Caco-2 (cell line): ENCODE measurements around the gene MSRB3. TPM values are rescaled to one million over a fixed set of nuclear protein-coding genes. Genes with fewer than 3 reads are reported as not detected.

Experiments used
- BruUV-seq: library from RNA; stranded (reverse); fragments of 400-500 nt; replicated peaks from 2 replicates; lab custom pipeline; 2021; lab: Mats Ljungman, UMichigan
- CTCF ChIA-PET: fragments of 300-600 bp; sonication (Branson Sonifier 250); formaldehyde crosslinking; loops from one replicate; lab custom pipeline; 2022; ENCODE audit warnings: antibody characterized with exemption; lab: Charles Lee
- POLR2A ChIA-PET: fragments of 300-600 bp; sonication (Branson Sonifier 250); formaldehyde crosslinking; loops from one replicate; lab custom pipeline; 2022; ENCODE audit warnings: antibody characterized with exemption; lab: Charles Lee
- DNase-seq, 2 experiments: peaks; one replicate each; pipeline versions ENCODE4 v3.0.0 to v3.0.0-alpha.2; 2020 to 2022
- H3K27me3 ChIP-seq: replicated peaks from 2 replicates; pipeline ENCODE4 v1.6.0; 2011; ENCODE audit warnings: low read length; ENCODE audit not compliant: control insufficient read depth, insufficient read depth
- H3K36me3 ChIP-seq: 2 replicates; pipeline ENCODE4 v1.5.1; 2011; ENCODE audit warnings: low read length; ENCODE audit not compliant: control insufficient read depth, insufficient read depth
- H3K4me1 ChIP-seq: fragments of 250-450 bp; sonication (Bioruptor Pico); 2 replicates; pipeline ENCODE4 v1.5.1; 2020; ENCODE audit warnings: mild to moderate bottlenecking
- H3K4me3 ChIP-seq: 2 replicates; pipeline ENCODE4 v1.5.1; 2011; ENCODE audit warnings: low read depth, mild to moderate bottlenecking, control low read depth, low read length
- H3K9me3 ChIP-seq: fragments of 250-450 bp; sonication (Bioruptor Pico); 2 replicates; pipeline ENCODE4 v1.5.1; 2020; ENCODE audit warnings: mild to moderate bottlenecking, moderate library complexity
- H3K27ac Mint-ChIP-seq: one replicate; pipeline ENCODE4 v1.8.0; 2022; ENCODE audit warnings: mixed read lengths; ENCODE audit not compliant: unreplicated experiment
- H3K27me3 Mint-ChIP-seq: one replicate; pipeline ENCODE4 v1.8.0; 2022; ENCODE audit warnings: mixed read lengths; ENCODE audit not compliant: insufficient read depth, unreplicated experiment
- H3K36me3 Mint-ChIP-seq: one replicate; pipeline ENCODE4 v1.8.0; 2022; ENCODE audit warnings: mild to moderate bottlenecking, mixed read lengths; ENCODE audit not compliant: insufficient read depth, unreplicated experiment
- H3K4me1 Mint-ChIP-seq: one replicate; pipeline ENCODE4 v1.8.0; 2022; ENCODE audit warnings: low read depth, mixed read lengths; ENCODE audit not compliant: unreplicated experiment
- H3K4me3 Mint-ChIP-seq: one replicate; pipeline ENCODE4 v1.8.0; 2022; ENCODE audit warnings: mild to moderate bottlenecking, moderate library complexity, mixed read lengths; ENCODE audit not compliant: unreplicated experiment
- H3K9me3 Mint-ChIP-seq: one replicate; pipeline ENCODE4 v1.8.0; 2022; ENCODE audit warnings: mixed read lengths; ENCODE audit not compliant: unreplicated experiment
- intact Hi-C: fragments of 100-400 bp; cut with micrococcal nuclease; formaldehyde crosslinking; loops from one replicate; pipeline ENCODE4 v1.10.0; 2022; ENCODE audit not compliant: unreplicated experiment
- total RNA-seq: library from RNA; stranded (reverse); gene quantifications from 2 replicates; pipeline ENCODE4 v1.2.3, GENCODE V29; 2022
- TF ChIP-seq, protein P1 (sequence below), 2 experiments: fragments of 200-600 bp in 1 of 2; IDR thresholded peaks; 1 replicate in 1 of 2; 2 replicates in 1 of 2; pipeline versions ENCODE4 v1.5.1 to v1.8.0; 2011 to 2022; ENCODE audit warnings: antibody characterized with exemption in 1 of 2, control low read depth in 1 of 2, inconsistent platforms in 1 of 2, low read depth in 1 of 2, low read length in 1 of 2, mild to moderate bottlenecking in 1 of 2, moderate library complexity in 1 of 2; ENCODE audit not compliant: insufficient read depth in 1 of 2, severe bottlenecking in 1 of 2, unreplicated experiment in 1 of 2

The MSRB3 gene
- total RNA-seq, 1 experiment from 2014 or later: 7.7 TPM

DNA sequence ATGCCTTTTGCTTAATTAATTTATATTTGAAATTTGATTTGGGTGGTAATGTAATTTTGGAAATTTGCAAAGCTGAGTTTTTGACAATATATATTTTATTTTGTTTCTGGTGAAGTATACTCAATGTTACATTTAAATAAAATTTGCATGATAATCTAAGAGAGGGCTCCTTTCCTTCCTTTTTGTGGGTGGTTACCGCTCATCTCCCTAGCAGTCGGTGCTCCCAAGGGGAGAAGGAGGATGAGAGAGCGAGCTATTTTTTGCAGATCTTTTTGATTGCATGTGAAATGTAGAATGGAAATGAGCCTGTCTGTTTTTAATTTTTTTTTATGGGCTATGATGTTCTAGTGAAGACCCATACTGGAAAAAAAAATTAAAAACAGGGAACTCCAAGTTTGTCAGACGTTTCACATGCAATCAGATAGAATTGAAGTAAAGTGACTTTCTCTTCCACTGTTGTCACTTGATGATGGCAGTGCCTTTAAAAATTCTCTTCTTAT lies 39.8 kb downstream of the MSRB3 start:
- H3K4me1 Mint-ChIP-seq: peaks cover 14% of the 10 kb centered on the region
- no peak overlapping the region for H3K27ac Mint-ChIP-seq
- H3K27me3 Mint-ChIP-seq: no peaks in the 10 kb centered on the region
- no peak overlapping the region for H3K4me3 ChIP-seq
- CTCF ChIA-PET: interaction anchor here (0.7 kb wide), 1 partner anchor 654 kb away, joined by 3 read pairs; no protein-coding TSS in a partner anchor
- no peaks in the 10 kb centered on the region for H3K9me3 Mint-ChIP-seq
- POLR2A ChIA-PET: no interaction called here
- H3K4me1 ChIP-seq: peaks cover 21% of the 10 kb centered on the region
- no peaks in the 10 kb centered on the region for H3K27me3 ChIP-seq
- no peaks in the 10 kb centered on the region for H3K9me3 ChIP-seq
- H3K36me3 ChIP-seq: no peaks in the 10 kb centered on the region
- no peaks in the 10 kb centered on the region for H3K36me3 Mint-ChIP-seq
- intact Hi-C loops: loop anchor here (2.0 to 5.0 kb wide), 2 partner anchors 314 to 507 kb away; partner anchors contain the start of gene HMGA2
- no peak overlapping the region for H3K4me3 Mint-ChIP-seq
- TF ChIP-seq, protein P1, sequence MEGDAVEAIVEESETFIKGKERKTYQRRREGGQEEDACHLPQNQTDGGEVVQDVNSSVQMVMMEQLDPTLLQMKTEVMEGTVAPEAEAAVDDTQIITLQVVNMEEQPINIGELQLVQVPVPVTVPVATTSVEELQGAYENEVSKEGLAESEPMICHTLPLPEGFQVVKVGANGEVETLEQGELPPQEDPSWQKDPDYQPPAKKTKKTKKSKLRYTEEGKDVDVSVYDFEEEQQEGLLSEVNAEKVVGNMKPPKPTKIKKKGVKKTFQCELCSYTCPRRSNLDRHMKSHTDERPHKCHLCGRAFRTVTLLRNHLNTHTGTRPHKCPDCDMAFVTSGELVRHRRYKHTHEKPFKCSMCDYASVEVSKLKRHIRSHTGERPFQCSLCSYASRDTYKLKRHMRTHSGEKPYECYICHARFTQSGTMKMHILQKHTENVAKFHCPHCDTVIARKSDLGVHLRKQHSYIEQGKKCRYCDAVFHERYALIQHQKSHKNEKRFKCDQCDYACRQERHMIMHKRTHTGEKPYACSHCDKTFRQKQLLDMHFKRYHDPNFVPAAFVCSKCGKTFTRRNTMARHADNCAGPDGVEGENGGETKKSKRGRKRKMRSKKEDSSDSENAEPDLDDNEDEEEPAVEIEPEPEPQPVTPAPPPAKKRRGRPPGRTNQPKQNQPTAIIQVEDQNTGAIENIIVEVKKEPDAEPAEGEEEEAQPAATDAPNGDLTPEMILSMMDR (IDR thresholded peaks at IDR 0.05; ENCODE audit: insufficient read depth in 1 of 2, low read depth in 1 of 2, low read length in 1 of 2, severe bottlenecking in 1 of 2, unreplicated experiment in 1 of 2): no peak
- no TSS peak for BruUV-seq
- no peak for DNase-seq

DNA sequence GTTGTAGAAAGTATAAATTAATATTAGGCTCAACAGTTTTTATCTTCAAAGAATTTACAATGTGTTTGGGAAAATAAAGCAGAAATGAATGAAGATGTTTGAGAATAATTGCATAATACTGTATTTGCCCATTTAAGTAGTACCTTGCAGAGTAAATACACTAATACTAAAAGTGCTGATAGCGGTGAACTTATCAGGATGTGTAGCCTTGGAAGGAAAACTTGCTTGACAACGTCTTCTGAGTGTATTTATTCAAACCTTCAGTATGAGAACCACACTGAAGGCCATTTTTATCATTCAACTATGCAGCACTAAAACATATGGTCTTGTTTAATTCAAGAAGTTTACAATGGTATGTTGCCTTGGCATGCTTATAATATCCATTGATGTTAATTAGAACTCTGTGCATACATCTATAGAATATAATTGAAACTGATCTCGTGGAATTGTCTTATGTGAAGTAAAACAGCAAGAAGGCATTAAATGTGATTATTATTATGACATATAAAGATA lies 41.3 kb downstream of the MSRB3 start:
- POLR2A ChIA-PET: no interaction called here

DNA sequence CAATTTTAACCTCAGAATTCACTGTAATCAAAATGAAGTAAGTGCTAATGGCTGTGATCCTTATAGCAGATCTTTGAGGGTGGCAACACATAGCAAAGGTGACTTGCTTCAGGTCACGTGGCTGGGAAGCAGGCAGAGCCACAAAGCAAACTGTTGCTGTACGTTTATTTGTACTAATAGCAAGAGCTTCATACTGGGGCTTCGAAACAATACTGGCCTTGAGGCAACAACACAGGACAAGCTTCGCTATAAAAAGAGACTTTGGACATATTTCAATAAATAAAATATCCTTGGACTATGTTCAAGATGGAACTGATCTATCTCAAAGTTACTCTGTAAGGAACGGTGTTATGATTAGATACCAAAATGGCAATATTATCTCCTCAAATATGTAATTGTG lies 44.6 kb downstream of the MSRB3 start:
- TF ChIP-seq, protein P1 (IDR thresholded peaks at IDR 0.05; ENCODE audit: insufficient read depth in 1 of 2, low read depth in 1 of 2, low read length in 1 of 2, severe bottlenecking in 1 of 2, unreplicated experiment in 1 of 2): no peak
- H3K9me3 ChIP-seq: no peaks in the 10 kb centered on the region
- H3K4me1 Mint-ChIP-seq: peaks cover 14% of the 10 kb centered on the region
- no peak for DNase-seq
- intact Hi-C loops: no loop called here
- no peaks in the 10 kb centered on the region for H3K27me3 ChIP-seq
- H3K4me3 Mint-ChIP-seq: no peak overlapping the region
- no peak overlapping the region for H3K4me3 ChIP-seq
- no TSS peak for BruUV-seq
- H3K36me3 Mint-ChIP-seq: no peaks in the 10 kb centered on the region
- no peaks in the 10 kb centered on the region for H3K27me3 Mint-ChIP-seq
- H3K27ac Mint-ChIP-seq: no peak overlapping the region
- no peaks in the 10 kb centered on the region for H3K9me3 Mint-ChIP-seq
- ChIA-PET CTCF (no interaction called here), POLR2A (no interaction called here)
- peaks cover 32% of the 10 kb centered on the region for H3K4me1 ChIP-seq
- no peaks in the 10 kb centered on the region for H3K36me3 ChIP-seq

More for the DNA sequence above, 41.3 kb downstream of the MSRB3 start:
- H3K36me3 ChIP-seq: no peaks in the 10 kb centered on the region
- H3K4me3 ChIP-seq: no peak overlapping the region
- Mint-ChIP-seq H3K36me3 (no peaks in the 10 kb centered on the region), H3K4me3 (no peak overlapping the region), H3K27me3 (no peaks in the 10 kb centered on the region), H3K9me3 (no peaks in the 10 kb centered on the region), H3K27ac (no peak overlapping the region), H3K4me1 (peaks cover 14% of the 10 kb centered on the region)
- CTCF ChIA-PET: no interaction called here
- BruUV-seq: no TSS peak
- intact Hi-C loops: loop anchor here (1.0 to 5.0 kb wide), 5 partner anchors 16 to 730 kb away; partner anchors contain the start of gene HMGA2
- peaks cover 21% of the 10 kb centered on the region for H3K4me1 ChIP-seq
- no peaks in the 10 kb centered on the region for H3K9me3 ChIP-seq
- TF ChIP-seq, protein P1 (IDR thresholded peaks at IDR 0.05; ENCODE audit: insufficient read depth in 1 of 2, low read depth in 1 of 2, low read length in 1 of 2, severe bottlenecking in 1 of 2, unreplicated experiment in 1 of 2): no peak
- no peaks in the 10 kb centered on the region for H3K27me3 ChIP-seq
- peak in 1 of 2 experiments; percentile 65 for DNase-seq
